GM21515 (cell line): ENCODE measurements around the gene PRR14L.
A peak's percentile ranks its signal among the peaks of the same experiment; 100 is the strongest.

ENCODE experiments used
- ATAC-seq: cut with Tn5 transposase; IDR thresholded peaks from one replicate; pipeline ENCODE4 v1.9.1; 2021; ENCODE audit not compliant: unreplicated experiment

The PRR14L gene

DNA sequence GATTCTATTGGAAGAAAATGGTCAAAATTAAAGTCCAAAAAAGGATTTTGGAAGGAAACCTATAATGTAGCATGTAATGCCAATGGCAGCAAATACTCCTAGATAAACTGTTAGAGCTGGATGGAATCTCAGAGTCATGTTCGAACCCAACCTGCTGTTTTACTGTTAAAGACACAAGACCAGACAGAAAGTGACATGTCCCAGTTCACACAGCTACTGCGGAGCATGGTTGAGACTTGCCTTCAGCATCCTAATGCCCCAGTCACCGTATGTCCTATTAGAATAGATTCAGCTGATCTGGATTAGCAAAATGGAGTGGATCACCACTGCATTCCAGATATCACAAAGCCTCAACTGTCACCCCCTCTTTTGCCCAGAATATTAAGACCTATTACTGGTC is 102.9 kb downstream of the PRR14L start:
- no peak for ATAC-seq

- no peak for ATAC-seq
These were observed 103.5 kb downstream of the PRR14L start for GRCh38 chr22:31646186-31647019.

GRCh38 chr22:31639436-31640039 is 110.4 kb downstream of the PRR14L start:
- no peak for ATAC-seq

GRCh38 chr22:31637891-31638618 is 111.9 kb downstream of the PRR14L start:
- peak; percentile 29 for ATAC-seq

DNA sequence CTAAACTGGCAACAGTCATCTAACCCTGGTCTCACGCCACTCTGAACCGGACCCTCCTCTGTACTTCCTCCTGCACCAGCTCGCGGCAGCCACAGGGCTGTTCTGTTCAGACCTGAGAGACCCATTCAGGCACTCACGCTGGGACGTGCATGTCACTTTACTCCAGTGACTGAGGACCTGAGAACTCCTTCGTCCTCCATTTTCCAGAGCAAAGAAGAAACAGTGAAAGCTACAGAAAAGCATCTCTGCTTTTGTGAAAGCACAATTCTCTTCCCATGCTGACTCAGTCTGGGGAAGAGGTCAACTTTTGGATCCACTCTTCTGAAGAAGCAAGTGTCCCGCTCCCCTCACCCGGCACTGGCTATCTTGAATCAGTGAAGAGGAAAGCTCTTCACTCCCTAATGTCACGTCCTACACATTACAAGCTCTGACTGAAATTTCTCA is 112.5 kb downstream of the PRR14L start:
- peak; percentile 49 for ATAC-seq

GRCh38 chr22:31635638-31636306 is 114.2 kb downstream of the PRR14L start:
- no peak for ATAC-seq

GRCh38 chr22:31631436-31631835 is 118.5 kb downstream of the PRR14L start:
- ATAC-seq = no peak
